Esophagus (tissue), 2 donors: ENCODE results near the gene CSKMT. TPM values are rescaled to one million over a fixed set of nuclear protein-coding genes. Genes with fewer than 3 reads are reported as not detected.

ENCODE experiments used
- H3K27ac ChIP-seq, 2 donors: one replicate each; pipeline ENCODE4 v1.5.1; 2013; ENCODE audit warnings: low read depth in 2 of 2, mild to moderate bottlenecking in 2 of 2, inconsistent platforms in 1 of 2, low read length in 1 of 2, moderate library complexity in 1 of 2
- H3K27me3 ChIP-seq, 2 donors: one replicate each; pipeline ENCODE4 v1.6.1; 2013; ENCODE audit warnings: low read length in 2 of 2, control low read depth in 1 of 2, mild to moderate bottlenecking in 1 of 2; ENCODE audit not compliant: insufficient read depth in 2 of 2, control insufficient read depth in 1 of 2
- H3K36me3 ChIP-seq, 2 donors: one replicate each; pipeline ENCODE4 v1.6.1; 2013; ENCODE audit warnings: low read length in 1 of 2; ENCODE audit not compliant: control insufficient read depth in 2 of 2, insufficient read depth in 2 of 2
- H3K4me1 ChIP-seq, 2 donors: one replicate each; pipeline ENCODE4 v1.6.1; 2013; ENCODE audit warnings: low read length in 1 of 2; ENCODE audit not compliant: control insufficient read depth in 2 of 2, insufficient read depth in 2 of 2
- H3K4me3 ChIP-seq, 2 donors: one replicate each; pipeline ENCODE4 v1.5.1; 2013; ENCODE audit warnings: low read length in 2 of 2, mild to moderate bottlenecking in 2 of 2, low read depth in 1 of 2, moderate library complexity in 1 of 2
- H3K9me3 ChIP-seq, 2 donors: one replicate each; pipeline ENCODE4 v1.6.1; 2013; ENCODE audit warnings: mild to moderate bottlenecking in 2 of 2, low read depth in 1 of 2, low read length in 1 of 2, moderate library complexity in 1 of 2; ENCODE audit not compliant: control insufficient read depth in 2 of 2, insufficient read depth in 1 of 2
- WGBS, 2 donors: extraction: QIAGEN DNeasy Blood & Tissue Kit; methylation state at CpG; one replicate each; pipeline ENCODE4 v1.1.7; 2013; 5-methylcytosine and 5-hydroxymethylcytosine counted together
- polyA plus RNA-seq, 2 donors: library from polyadenylated mRNA; stranded (reverse); fragments of 200-250 nt; gene quantifications; one replicate each; pipeline ENCODE4 v1.2.3, GENCODE V29; 2013
- donor health status: healthy with polysubstance abuse.
- donor health status: Bipolar disorder and iron deficiency.

The CSKMT gene
- polyA plus RNA-seq, 2 donors: 15.4 to 32.2 TPM

DNA sequence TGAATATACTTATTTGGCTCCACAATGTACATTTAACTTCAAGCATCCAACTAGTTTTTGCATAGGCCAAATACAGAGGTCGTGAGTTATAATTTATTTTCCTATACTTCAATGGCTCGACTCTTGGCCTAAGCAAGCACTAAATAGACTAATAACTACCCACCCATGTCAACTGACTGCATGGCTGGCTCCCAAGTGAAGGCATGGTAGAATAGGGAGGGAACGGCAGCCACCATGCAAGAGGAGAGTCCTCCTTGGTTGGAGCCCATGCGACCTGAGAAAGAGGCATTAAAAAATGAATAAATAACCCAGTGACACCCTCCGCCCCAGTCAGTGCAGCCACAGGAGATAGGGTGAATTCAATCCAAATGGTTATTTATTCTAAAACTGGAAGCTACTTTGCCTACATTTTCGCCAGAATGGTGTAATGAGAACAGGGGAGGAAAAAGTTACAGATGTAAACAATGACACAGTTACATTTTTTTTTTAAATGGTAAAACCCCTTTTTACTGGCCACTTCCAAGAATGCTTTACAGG, 47.2 kb downstream of the CSKMT start:
- H3K9me3 ChIP-seq: no peaks in the 10 kb centered on the region
- H3K36me3 ChIP-seq: peaks cover 9 to 27% of the 10 kb centered on the region in 2 donors
- WGBS, 2 donors: 66 to 78% methylated on average over 6 of the region's 6 CpGs
- H3K27me3 ChIP-seq: no peaks in the 10 kb centered on the region
- H3K4me1 ChIP-seq: peaks cover 0 to 11% of the 10 kb centered on the region in 2 donors
- no peak overlapping the region for H3K27ac ChIP-seq
- no peak overlapping the region for H3K4me3 ChIP-seq

DNA sequence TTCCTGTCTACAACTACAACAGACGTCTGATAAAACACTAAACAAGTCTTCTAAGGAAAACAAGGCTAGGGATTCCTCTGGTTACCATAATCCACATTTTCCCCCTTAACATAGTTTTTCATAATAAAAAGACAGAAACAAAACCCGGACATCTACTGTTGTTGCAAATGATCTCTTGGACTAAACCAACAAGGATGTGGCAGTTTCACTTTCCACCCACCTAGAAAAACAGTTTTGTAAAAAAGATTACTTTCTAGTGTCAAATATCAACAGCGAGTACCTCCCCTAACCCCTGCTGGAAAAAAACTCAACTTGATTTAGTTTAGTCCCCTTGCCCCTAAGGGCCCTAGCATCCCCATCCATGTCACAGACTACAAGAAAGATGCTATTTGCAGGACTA, 47.7 kb downstream of the CSKMT start:
- Histone ChIP-seq H3K36me3 (peaks cover 11 to 31% of the 10 kb centered on the region in 2 donors), H3K4me3 (no peak overlapping the region), H3K27ac (no peak overlapping the region), H3K9me3 (no peaks in the 10 kb centered on the region), H3K27me3 (no peaks in the 10 kb centered on the region), H3K4me1 (peaks cover 0 to 11% of the 10 kb centered on the region in 2 donors)
- 52 to 59% methylated on average over 3 of the region's 3 CpGs for WGBS, 2 donors

DNA sequence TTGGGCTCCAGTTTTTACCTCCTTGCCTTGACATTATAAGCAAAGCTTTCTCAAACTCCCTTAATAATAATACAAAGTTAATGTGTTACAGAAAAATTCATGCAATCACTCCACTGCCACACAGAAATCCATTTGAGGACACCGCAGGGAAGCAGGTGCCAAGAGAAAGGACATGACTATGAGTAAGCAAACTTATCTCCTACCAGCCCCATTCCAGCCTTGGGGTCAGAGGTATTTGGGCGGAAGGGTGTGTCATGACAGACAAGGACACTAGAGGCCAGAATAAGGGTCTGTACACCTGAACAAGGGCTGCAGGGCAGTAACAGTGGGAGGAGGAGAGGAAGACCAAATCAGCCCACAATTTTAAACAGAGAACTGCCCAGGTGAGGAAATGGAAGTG, 48.2 kb downstream of the CSKMT start:
- Histone ChIP-seq H3K27me3 (no peaks in the 10 kb centered on the region), H3K4me1 (peaks cover 0 to 11% of the 10 kb centered on the region in 2 donors), H3K4me3 (no peak overlapping the region), H3K36me3 (peaks cover 11 to 31% of the 10 kb centered on the region in 2 donors), H3K9me3 (no peaks in the 10 kb centered on the region), H3K27ac (no peak overlapping the region)
- 59 to 79% methylated on average over 2 of the region's 2 CpGs for WGBS, 2 donors

DNA sequence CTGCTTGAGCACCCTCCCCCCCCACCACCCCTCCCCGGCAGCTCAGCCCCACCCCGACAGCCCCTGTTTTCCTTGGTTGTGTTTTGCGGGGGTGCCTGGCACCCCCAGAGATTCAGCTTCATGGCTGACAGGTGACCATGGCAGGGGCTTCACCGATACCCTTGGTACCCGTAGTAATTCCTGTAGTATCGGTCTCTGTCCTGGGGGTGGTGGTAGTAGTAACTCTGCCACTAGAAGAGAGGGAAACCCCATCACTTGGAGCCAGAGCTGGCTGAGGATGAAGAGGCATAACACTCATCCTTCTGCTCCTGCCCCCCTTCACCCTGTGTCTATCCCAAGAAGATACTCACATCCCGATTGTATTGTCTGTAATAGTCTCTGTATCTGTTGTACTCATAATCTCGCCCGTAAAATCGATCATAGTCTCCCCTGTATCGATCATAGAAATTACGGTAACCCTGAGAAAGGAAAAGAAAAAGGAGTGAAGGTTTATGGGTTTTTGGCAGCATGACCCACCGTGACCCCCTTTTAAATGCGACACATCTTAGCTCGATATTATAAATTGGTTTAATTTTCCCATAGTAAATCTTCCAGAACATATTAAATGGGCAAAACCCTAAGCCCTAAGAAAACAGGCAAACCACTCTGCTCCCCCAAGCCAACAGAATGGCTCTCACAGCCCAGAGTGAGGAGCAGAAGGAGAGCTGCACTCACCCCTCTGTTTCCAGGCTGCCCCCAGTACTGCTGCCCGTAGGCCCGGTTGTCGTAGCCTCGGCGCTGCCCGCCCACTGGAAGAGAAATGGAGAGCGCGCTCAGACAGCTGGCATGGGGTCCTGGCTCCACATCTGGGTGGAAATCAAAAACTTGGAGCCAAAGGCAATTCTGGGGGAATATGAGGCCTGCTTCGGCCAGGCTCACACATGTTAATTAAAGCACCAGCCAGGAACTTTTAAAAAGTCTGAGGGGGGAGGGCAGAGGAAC, 50.3 kb downstream of the CSKMT start:
- H3K4me3 ChIP-seq: no peak overlapping the region
- no peak overlapping the region for H3K27ac ChIP-seq
- peaks cover 0 to 2% of the 10 kb centered on the region in 2 donors for H3K4me1 ChIP-seq
- H3K27me3 ChIP-seq: no peaks in the 10 kb centered on the region
- 88% methylated on average over 24 of the region's 24 CpGs for WGBS, 2 donors
- H3K9me3 ChIP-seq: no peaks in the 10 kb centered on the region
- H3K36me3 ChIP-seq: peaks cover 14 to 44% of the 10 kb centered on the region in 2 donors

DNA sequence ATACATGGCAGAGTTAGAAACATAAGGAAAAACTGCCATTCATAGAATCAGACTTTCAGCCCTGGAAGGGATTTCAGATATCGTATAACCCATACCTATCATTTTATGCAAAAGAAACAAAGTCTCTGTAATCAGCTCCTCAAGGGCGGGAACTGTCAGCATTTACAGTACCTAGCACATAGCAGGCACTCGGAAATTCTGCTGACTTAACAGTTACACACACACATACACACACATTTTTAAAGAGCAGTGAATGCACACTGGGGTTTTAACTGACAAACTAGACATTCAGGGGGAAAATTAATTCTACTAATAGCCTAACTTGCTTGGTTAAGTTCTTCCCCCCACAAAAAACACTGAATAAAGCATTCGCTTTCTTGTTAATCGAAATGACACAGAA, 51.1 kb downstream of the CSKMT start:
- Histone ChIP-seq H3K4me1 (peaks cover 0 to 2% of the 10 kb centered on the region in 2 donors), H3K27ac (no peak overlapping the region), H3K9me3 (no peaks in the 10 kb centered on the region), H3K27me3 (no peaks in the 10 kb centered on the region), H3K36me3 (peaks cover 14 to 43% of the 10 kb centered on the region in 2 donors), H3K4me3 (no peak overlapping the region)
- WGBS, 2 donors: 82 to 85% methylated on average over 5 of the region's 5 CpGs

DNA sequence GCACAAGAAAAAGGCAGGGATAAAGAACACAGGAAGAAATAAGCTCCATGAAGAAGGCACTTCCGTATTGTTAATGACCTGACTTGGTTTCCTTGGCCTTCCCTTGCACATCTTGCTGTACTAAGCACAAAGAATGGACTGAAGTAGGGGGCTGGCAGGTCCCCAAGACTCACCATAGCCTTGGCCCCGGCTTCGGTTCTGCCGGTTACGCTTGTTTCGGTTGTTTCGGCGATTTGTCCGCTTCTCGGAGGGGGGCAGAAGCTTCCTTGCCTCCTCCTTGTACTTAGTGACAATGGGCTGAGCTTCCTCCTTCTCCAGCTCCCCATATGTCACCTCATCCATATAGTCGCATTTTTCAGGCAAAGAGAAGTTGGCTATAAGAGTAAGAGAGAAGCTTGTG, 51.7 kb downstream of the CSKMT start:
- Histone ChIP-seq H3K36me3 (peaks cover 17 to 45% of the 10 kb centered on the region in 2 donors), H3K4me1 (peaks cover 0 to 2% of the 10 kb centered on the region in 2 donors), H3K4me3 (no peak overlapping the region), H3K9me3 (no peaks in the 10 kb centered on the region), H3K27ac (peak overlapping the region; percentile 12 to 47), H3K27me3 (no peaks in the 10 kb centered on the region)
- WGBS, 2 donors: 60 to 79% methylated on average over 11 of the region's 11 CpGs

Other genes starting within 250 kb of the CSKMT start
- gene SCGB1A1, start 246.3 kb upstream of the CSKMT start, polyA plus RNA-seq: 1 to 10 TPM; 4.8 to 5.5 TPM
- gene AHNAK, start 118.5 kb upstream of the CSKMT start, polyA plus RNA-seq: 100 to 1,000 TPM; 168 to 195 TPM
- 1,000 to 10,000 TPM in 1 of 2 donors, 100 to 1,000 TPM in 1; 884 to 1,495 TPM for gene EEF1G, start 91.4 kb upstream of the CSKMT start, polyA plus RNA-seq
- 10 to 100 TPM in 1 of 2 donors, 1 to 10 TPM in 1; 9.0 to 15.2 TPM for gene TUT1, start 73.8 kb upstream of the CSKMT start, polyA plus RNA-seq
- gene MTA2, start 63.4 kb upstream of the CSKMT start, polyA plus RNA-seq: 10 to 100 TPM; 76.2 to 90.4 TPM
- 100 to 1,000 TPM in 1 of 2 donors, 10 to 100 TPM in 1; 79.0 to 107 TPM for gene EML3, start 52.5 kb upstream of the CSKMT start, polyA plus RNA-seq
- 10 to 100 TPM in 1 of 2 donors, 1 to 10 TPM in 1; 7.4 to 10.5 TPM for gene ROM1, start 52.1 kb upstream of the CSKMT start, polyA plus RNA-seq
- 10 to 100 TPM; 14.9 to 25.4 TPM for gene B3GAT3, start 43.3 kb upstream of the CSKMT start, polyA plus RNA-seq
- gene GANAB, start 18.7 kb upstream of the CSKMT start, polyA plus RNA-seq: 10 to 100 TPM; 59.8 to 71.6 TPM
- gene INTS5, start 12.0 kb upstream of the CSKMT start, polyA plus RNA-seq: 10 to 100 TPM in 1 of 2 donors, 1 to 10 TPM in 1; 4.8 to 10.1 TPM
- 10 to 100 TPM; 71.9 to 96.9 TPM for gene C11orf98, start 102 bp upstream of the CSKMT start, polyA plus RNA-seq
- 10 to 100 TPM; 16.5 to 23.2 TPM for gene UQCC3, start 6.4 kb downstream of the CSKMT start, polyA plus RNA-seq
- 1 to 10 TPM; 2.7 to 5.2 TPM for gene LBHD1, start 7.0 kb downstream of the CSKMT start, polyA plus RNA-seq
- gene UBXN1, start 13.8 kb downstream of the CSKMT start, polyA plus RNA-seq: 100 to 1,000 TPM; 109 to 127 TPM
- 1 to 10 TPM; 1.4 to 2.4 TPM for gene LRRN4CL, start 24.2 kb downstream of the CSKMT start, polyA plus RNA-seq
- gene BSCL2, start 42.1 kb downstream of the CSKMT start, polyA plus RNA-seq: 10 to 100 TPM; 33.9 to 58.9 TPM
- under 1 TPM; 0.04 to 0.24 TPM for gene GNG3, start 42.4 kb downstream of the CSKMT start, polyA plus RNA-seq
- 10 to 100 TPM; 27.5 to 27.9 TPM for gene HNRNPUL2, start 62.1 kb downstream of the CSKMT start, polyA plus RNA-seq
- gene TTC9C, start 63.2 kb downstream of the CSKMT start, polyA plus RNA-seq: 10 to 100 TPM; 13.3 to 31.1 TPM
- 1 to 10 TPM; 1.9 to 4.0 TPM for gene ZBTB3, start 88.8 kb downstream of the CSKMT start, polyA plus RNA-seq
- 10 to 100 TPM; 43.2 to 94.0 TPM for gene POLR2G, start 96.3 kb downstream of the CSKMT start, polyA plus RNA-seq
- gene TAF6L, start 106.1 kb downstream of the CSKMT start, polyA plus RNA-seq: 10 to 100 TPM; 17.0 to 21.6 TPM
- 10 to 100 TPM; 30.5 to 41.2 TPM for gene TMEM179B, start 122.1 kb downstream of the CSKMT start, polyA plus RNA-seq
- 10 to 100 TPM; 13.8 to 19.7 TPM for gene TMEM223, start 126.7 kb downstream of the CSKMT start, polyA plus RNA-seq
- 10 to 100 TPM; 77.9 to 84.7 TPM for gene NXF1, start 140.1 kb downstream of the CSKMT start, polyA plus RNA-seq
- 10 to 100 TPM; 14.5 to 25.2 TPM for gene STX5, start 166.7 kb downstream of the CSKMT start, polyA plus RNA-seq
- not detected for gene TEX54, start 167.5 kb downstream of the CSKMT start, polyA plus RNA-seq
- gene WDR74, start 174.3 kb downstream of the CSKMT start, polyA plus RNA-seq: 10 to 100 TPM; 44.0 to 44.6 TPM
- gene SLC3A2, start 215.6 kb downstream of the CSKMT start, polyA plus RNA-seq: 100 to 1,000 TPM in 1 of 2 donors, 10 to 100 TPM in 1; 90.5 to 146 TPM